Measurements from ENCODE around the gene PAK3.

DNA sequence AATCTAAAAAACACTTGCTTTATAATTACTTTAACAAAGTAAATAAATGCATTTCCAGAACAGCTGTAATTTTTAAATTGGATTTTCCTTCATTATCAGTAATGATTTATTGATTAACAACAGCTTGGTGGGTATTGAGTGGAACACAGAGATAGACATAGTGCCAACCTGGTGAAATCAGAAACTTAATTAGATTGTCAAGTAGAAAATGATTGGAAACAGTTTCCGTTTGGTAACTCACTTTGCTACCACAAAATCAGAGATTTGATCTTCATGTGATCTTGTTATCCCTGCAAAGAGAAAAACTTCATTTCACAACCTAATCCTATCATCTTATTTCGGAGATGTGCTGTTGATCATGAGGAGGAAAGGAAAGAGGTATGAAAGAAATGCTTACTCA is 103.5 kb downstream of the PAK3 start:
- TF ChIP-seq, protein P1, sequence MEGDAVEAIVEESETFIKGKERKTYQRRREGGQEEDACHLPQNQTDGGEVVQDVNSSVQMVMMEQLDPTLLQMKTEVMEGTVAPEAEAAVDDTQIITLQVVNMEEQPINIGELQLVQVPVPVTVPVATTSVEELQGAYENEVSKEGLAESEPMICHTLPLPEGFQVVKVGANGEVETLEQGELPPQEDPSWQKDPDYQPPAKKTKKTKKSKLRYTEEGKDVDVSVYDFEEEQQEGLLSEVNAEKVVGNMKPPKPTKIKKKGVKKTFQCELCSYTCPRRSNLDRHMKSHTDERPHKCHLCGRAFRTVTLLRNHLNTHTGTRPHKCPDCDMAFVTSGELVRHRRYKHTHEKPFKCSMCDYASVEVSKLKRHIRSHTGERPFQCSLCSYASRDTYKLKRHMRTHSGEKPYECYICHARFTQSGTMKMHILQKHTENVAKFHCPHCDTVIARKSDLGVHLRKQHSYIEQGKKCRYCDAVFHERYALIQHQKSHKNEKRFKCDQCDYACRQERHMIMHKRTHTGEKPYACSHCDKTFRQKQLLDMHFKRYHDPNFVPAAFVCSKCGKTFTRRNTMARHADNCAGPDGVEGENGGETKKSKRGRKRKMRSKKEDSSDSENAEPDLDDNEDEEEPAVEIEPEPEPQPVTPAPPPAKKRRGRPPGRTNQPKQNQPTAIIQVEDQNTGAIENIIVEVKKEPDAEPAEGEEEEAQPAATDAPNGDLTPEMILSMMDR (IDR thresholded peaks at IDR 0.05; ENCODE audit: low read depth, low read length), result no peak
- TF ChIP-seq POLR2A (IDR thresholded peaks at IDR 0.05; ENCODE audit: extremely low read depth, insufficient read length), result no peak
- TF ChIP-seq, protein P2, sequence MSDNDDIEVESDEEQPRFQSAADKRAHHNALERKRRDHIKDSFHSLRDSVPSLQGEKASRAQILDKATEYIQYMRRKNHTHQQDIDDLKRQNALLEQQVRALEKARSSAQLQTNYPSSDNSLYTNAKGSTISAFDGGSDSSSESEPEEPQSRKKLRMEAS (IDR thresholded peaks at IDR 0.05; ENCODE audit: low read depth, low read length), result no peak

Measured in NB4 (cell line).